Measurements from ENCODE around the gene MAP4K2.
A peak's percentile ranks its signal among the peaks of the same experiment; 100 is the strongest.

The MAP4K2 gene

DNA sequence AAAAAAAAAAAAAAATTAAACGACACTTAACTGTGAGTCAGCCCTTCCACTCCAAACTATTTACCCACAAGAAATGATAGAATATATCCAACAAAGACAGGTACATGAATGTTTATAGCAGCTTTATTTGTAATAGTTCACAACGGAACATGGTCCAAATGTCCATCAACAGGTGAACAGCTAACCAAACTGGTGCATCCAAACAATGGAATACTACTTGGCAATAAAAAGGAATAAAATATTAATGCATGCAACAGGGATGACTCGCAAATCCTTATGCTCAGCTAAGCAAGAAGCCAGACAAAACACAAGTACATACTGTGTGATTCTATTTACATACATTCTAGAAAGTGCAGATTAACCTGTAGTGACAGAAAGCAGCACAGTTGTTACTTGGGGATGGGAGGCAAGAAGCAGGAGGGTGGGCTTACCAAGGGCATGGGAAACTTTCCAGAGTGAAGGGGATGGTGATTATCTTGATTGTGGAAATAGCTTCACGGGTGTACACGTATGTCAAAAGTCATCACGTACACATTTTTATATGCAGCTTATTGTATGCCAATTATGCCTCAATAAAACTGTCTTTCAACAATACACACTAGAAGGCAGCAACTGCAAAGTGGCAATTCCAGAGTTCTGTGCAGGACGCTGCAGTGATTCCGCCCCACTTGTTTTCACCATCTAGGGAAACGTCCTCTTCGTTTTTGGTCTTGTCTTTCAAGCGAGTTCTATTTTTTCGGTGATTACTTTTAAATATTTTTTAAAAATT, 18.0 kb downstream of the MAP4K2 start:
- DNase-seq (ENCODE audit: extremely low read depth, low read depth), result no peak
- TF ChIP-seq, protein P1, sequence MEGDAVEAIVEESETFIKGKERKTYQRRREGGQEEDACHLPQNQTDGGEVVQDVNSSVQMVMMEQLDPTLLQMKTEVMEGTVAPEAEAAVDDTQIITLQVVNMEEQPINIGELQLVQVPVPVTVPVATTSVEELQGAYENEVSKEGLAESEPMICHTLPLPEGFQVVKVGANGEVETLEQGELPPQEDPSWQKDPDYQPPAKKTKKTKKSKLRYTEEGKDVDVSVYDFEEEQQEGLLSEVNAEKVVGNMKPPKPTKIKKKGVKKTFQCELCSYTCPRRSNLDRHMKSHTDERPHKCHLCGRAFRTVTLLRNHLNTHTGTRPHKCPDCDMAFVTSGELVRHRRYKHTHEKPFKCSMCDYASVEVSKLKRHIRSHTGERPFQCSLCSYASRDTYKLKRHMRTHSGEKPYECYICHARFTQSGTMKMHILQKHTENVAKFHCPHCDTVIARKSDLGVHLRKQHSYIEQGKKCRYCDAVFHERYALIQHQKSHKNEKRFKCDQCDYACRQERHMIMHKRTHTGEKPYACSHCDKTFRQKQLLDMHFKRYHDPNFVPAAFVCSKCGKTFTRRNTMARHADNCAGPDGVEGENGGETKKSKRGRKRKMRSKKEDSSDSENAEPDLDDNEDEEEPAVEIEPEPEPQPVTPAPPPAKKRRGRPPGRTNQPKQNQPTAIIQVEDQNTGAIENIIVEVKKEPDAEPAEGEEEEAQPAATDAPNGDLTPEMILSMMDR (IDR thresholded peaks at IDR 0.05; ENCODE audit: low read depth, low read length), result no peak

DNA sequence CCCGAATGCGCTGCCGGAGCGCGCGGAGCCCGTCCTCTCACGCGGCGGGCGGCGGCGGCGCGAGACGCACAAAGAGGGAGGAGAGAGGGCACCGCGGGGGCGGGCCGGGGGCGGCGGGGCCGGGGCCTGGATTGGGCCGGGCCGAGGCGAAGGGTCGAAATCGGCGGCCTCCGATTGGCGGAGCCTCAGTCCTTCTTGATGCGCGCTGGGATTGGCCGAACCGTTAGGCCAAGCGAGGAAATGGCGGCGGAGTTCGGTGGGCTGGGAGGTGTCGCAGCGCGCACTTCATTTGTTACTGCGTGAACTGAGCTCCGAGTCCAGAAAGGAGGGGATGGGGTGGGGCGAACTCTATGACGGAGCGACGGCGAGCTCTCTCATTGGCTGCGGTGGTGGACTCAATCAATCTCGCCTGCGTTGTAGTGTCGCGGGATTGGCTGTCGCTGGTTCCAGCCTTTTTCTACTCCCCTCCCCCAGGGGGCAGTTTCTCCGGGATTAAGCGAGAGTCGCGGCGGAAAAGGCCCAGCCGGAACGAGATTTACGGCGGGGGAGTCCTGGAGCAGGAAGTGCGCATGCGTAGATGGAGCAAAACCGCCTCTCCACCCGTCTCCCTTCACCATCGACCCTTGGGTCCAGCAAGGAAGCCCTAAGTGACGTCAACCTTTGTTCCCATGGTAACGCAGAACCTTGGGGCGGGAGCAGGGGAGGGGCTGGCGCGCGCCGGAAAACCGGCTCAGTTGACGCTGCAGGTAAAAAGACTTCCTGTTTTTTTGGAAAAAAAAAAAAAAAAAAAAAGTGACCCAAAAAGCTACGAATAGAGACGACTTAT, 24.3 kb downstream of the MAP4K2 start, which contains the start of gene SF1:
Gene SF1 (minus strand): TSS at position 70 of the 826 bp plus-strand sequence. CDS start 150 bp downstream, outside the sequence.
- TF ChIP-seq, protein P1 (IDR thresholded peaks at IDR 0.05; ENCODE audit: low read depth, low read length), result no peak
- peak; percentile 99 for DNase-seq (ENCODE audit: extremely low read depth, low read depth)

DNA sequence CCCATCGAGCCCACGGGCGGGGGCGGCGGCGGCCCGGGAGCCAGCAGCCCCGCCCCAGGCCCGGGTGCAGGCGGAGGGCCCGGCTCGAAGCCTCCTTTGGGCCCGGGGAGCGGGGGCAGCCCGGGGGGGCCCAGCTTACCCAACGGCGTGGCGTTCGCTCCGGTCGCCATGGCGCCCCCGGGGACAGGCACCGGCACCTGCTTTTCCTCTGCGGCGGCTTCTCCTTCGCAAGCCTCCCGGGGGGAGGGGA, 24.9 kb downstream of the MAP4K2 start:
- TF ChIP-seq, protein P1 (IDR thresholded peaks at IDR 0.05; ENCODE audit: low read depth, low read length), result no peak
- no peak for DNase-seq (ENCODE audit: extremely low read depth, low read depth)

- DNase-seq (ENCODE audit: extremely low read depth, low read depth), result peak; percentile 46
- TF ChIP-seq, protein P1 (IDR thresholded peaks at IDR 0.05; ENCODE audit: low read depth, low read length), result no peak
Measured at GRCh38 chr11:64777449-64778222, 25.4 kb downstream of the MAP4K2 start.

GRCh38 chr11:64776875-64777274, 26.1 kb downstream of the MAP4K2 start:
- TF ChIP-seq, protein P1 (IDR thresholded peaks at IDR 0.05; ENCODE audit: low read depth, low read length), result no peak
- DNase-seq (ENCODE audit: extremely low read depth, low read depth), result no peak

- TF ChIP-seq, protein P1 (IDR thresholded peaks at IDR 0.05; ENCODE audit: low read depth, low read length), result no peak
- no peak for DNase-seq (ENCODE audit: extremely low read depth, low read depth)
Measured at GRCh38 chr11:64776425-64776824, 26.6 kb downstream of the MAP4K2 start.

Measured in AG09319 (cell line).